Memory B cell (primary cell): Measurements from ENCODE around the gene MRPL54.
A peak's percentile ranks its signal among the peaks of the same experiment; 100 is the strongest.
"Not testable (repeated sequence)": the region's sequence is repeated elsewhere in the genome, so short reads cannot be mapped to it uniquely, and the experiment has no call there.

Experiments
- ATAC-seq: fragments of 150-1000 bp; cut with Tn5 transposase; 2 replicates; pipeline ENCODE4 v1.10.0; 2021; ENCODE audit warnings: low read depth, mild to moderate bottlenecking, moderate library complexity
- DNase-seq, 2 donors: peaks; one replicate each; pipeline ENCODE4 v3.0.0; 2022; ENCODE audit warnings: low spot score in 2 of 2
- H3K27ac Mint-ChIP-seq: one replicate; pipeline ENCODE4 v1.8.0; 2022; ENCODE audit warnings: mild to moderate bottlenecking, moderate library complexity, mixed read lengths
- H3K27me3 Mint-ChIP-seq: one replicate; pipeline ENCODE4 v1.8.0; 2022; ENCODE audit warnings: mixed read lengths
- H3K36me3 Mint-ChIP-seq: one replicate; pipeline ENCODE4 v1.8.0; 2022; ENCODE audit warnings: mild to moderate bottlenecking, mixed read lengths
- H3K4me1 Mint-ChIP-seq: one replicate; pipeline ENCODE4 v1.8.0; 2022; ENCODE audit warnings: mixed read lengths
- H3K4me3 Mint-ChIP-seq: one replicate; pipeline ENCODE4 v1.8.0; 2022; ENCODE audit warnings: mild to moderate bottlenecking, moderate library complexity, mixed read lengths
- H3K9me3 Mint-ChIP-seq: one replicate; pipeline ENCODE4 v1.8.0; 2022; ENCODE audit warnings: mixed read lengths

Gene MRPL54

DNA sequence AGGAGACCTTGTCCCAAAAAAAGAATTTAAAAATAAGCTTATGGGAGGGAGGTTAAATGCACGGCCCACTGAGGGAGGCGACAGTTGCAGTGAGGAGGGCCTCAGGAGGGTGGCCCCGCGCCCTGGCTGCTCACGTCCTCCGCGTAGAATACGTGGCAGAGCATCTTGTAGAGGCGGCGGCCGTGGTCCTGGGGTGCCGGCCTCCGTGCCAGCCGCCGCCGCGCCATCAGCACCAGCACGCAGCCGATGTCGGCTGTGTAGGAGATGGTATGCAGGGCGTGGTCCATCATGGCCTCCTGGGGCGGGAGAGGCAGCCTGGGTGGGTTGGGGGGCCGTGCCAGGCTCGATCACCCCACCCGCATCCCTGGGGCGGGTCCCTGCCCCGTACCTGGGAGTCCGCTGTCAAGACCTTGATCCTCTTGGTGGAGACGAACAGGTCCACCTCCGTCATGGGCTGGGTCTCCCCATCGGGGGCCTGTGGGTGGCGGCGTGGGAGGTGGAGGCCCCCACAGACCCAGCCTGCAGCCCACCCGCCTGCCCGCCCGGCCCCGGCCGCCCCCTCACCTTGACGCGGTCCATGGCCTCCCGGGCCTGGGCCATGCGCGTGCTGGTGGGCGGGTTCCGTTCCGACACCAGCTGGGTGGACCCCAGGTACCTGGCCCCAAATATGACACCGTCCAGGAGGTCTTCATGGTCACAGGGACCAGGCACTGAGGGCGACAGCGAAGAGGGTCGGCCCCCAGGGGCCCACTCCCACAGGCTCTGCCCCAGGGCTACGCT, 8.7 kb upstream of the MRPL54 start:
- Mint-ChIP-seq H3K27me3 (no peaks in the 10 kb centered on the region), H3K9me3 (no peaks in the 10 kb centered on the region), H3K4me1 (peaks cover 7% of the 10 kb centered on the region), H3K4me3 (no peak overlapping the region), H3K36me3 (peaks cover 14% of the 10 kb centered on the region), H3K27ac (no peak overlapping the region)
- DNase-seq = no peak
- ATAC-seq = no peak

DNA sequence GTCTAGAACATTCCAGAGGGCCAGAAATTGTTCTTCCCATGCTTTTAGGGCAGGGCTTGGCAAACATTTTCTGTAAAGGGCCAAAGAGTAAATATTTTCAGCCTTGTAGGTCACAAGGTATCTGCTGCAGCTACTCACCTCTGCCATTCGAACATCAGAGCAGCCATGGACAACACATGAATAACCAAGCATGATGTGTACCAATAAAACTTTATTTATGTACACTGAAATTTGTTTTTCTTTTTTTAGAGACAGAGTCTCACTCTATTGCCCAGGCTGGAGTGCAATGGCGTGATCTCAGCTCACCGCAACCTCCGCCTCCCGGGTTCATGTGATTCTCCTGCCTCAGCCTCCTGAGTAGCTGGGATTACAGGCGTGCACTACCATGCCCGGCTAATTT, 4.8 kb upstream of the MRPL54 start:
- H3K27me3 Mint-ChIP-seq, H3K9me3 Mint-ChIP-seq, H3K36me3 Mint-ChIP-seq, DNase-seq, ATAC-seq, H3K4me3 Mint-ChIP-seq, H3K27ac Mint-ChIP-seq: not testable (repeated sequence)
- peaks cover 17% of the 10 kb centered on the region for H3K4me1 Mint-ChIP-seq

- H3K27ac Mint-ChIP-seq, DNase-seq, H3K9me3 Mint-ChIP-seq, ATAC-seq, H3K27me3 Mint-ChIP-seq, H3K36me3 Mint-ChIP-seq, H3K4me3 Mint-ChIP-seq: not testable (repeated sequence)
- peaks cover 21% of the 10 kb centered on the region for H3K4me1 Mint-ChIP-seq
These were observed 4.2 kb upstream of the MRPL54 start for GRCh38 chr19:3758297-3758696.

DNA sequence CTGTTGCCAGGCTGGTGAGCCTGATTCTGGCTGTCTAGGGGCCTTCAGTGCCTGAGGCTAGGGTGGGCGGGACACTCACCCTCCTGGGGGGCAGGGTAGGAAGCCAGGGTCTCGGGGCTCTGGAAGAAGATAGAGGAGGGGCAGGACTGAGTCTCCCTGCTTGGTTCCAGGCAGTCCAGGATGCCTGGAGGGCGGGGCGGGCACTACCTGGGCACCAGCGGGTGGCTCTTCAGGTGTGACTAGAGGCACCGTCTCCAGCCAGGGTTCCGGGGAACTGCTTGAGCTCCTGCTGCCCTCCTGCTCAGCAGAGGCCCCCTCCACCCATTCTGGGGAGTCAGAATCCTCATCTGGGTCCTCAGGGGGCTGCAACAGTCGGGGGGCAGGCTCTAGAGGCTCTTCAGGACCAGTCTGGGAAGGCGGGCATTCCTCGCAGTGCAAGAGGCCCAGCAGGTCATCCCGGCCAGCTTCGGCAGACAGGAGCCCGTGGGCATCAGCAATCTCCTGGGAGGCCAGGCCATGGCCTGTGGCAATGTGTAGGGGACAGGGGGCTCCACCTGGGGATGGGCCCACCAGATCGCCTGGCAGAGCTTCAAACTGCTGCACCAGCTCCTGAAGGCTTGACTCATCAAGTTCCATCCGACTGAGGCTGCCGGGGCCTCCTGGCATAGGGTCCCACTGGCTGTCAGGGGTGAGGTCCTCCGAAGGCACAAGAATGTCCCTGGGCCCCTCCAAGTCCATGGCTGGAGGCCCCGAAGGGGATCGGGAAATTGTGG, 2.8 kb upstream of the MRPL54 start:
- peaks cover 8% of the 10 kb centered on the region for H3K36me3 Mint-ChIP-seq
- no peak overlapping the region for H3K27ac Mint-ChIP-seq
- no peaks in the 10 kb centered on the region for H3K9me3 Mint-ChIP-seq
- no peak for ATAC-seq
- peak overlapping the region; percentile 53 for H3K4me3 Mint-ChIP-seq
- no peaks in the 10 kb centered on the region for H3K27me3 Mint-ChIP-seq
- DNase-seq = no peak
- peaks cover 21% of the 10 kb centered on the region for H3K4me1 Mint-ChIP-seq

GRCh38 chr19:3760871-3761361, 1.6 kb upstream of the MRPL54 start:
- no peaks in the 10 kb centered on the region for H3K27me3 Mint-ChIP-seq
- H3K4me3 Mint-ChIP-seq = peak overlapping the region; percentile 99
- H3K27ac Mint-ChIP-seq = peak overlapping the region; percentile 100
- DNase-seq = no peak
- H3K36me3 Mint-ChIP-seq = peaks cover under 1% of the 10 kb centered on the region
- H3K9me3 Mint-ChIP-seq = no peaks in the 10 kb centered on the region
- H3K4me1 Mint-ChIP-seq = peaks cover 15% of the 10 kb centered on the region
- no peak for ATAC-seq

DNA sequence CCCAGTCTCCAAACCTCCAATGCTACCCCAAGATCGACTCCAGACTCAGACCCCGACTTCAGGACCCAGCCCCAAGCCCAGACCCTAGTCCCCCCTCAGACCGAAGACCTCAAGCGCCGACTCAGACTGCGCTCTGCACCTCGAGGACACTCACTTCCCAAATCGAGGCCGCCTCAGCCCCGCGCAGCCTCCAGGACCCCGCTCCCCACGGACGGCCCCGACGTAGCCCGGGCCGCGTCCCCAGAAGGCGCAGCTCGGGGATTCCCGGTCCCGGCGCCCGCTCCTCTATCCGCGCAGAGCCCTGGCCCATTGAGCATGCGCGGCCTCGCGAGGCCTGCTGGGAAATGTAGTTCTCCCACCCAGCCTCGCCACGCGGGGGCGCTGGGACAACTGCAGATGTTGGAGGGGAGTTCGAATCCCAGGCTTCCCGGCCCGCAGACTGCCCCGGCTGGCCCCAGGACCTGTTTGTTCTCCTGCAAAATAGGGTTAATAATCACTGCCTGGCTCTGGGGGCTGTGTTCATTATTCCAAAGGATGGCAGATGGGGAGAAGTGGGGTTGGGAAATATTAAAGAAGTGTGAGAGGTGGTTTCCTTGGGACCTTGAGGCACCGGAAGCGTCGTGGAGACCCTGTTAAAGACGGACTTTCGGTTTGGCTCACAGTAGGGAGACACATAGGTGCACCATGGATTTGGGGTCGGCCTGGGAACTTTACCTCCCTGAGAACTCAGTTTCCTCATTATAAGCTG, 926 bp upstream of the MRPL54 start, which contains the start of gene APBA3:
TSS of gene APBA3 (minus strand) at position 311 of the 748 bp plus-strand sequence. CDS start 1,428 bp downstream, outside the sequence.
- Mint-ChIP-seq H3K27me3 (no peaks in the 10 kb centered on the region), H3K27ac (peak within 1 kb of the TSS; percentile 100), H3K4me1 (peaks cover 17% of the 10 kb centered on the region), H3K9me3 (no peaks in the 10 kb centered on the region), H3K36me3 (peaks cover 5% of the 10 kb centered on the region), H3K4me3 (peak within 1 kb of the TSS; percentile 99)
- peak; percentile 95 to 96 for DNase-seq
- ATAC-seq = peak; percentile 49

GRCh38 chr19:3762130-3762473, 380 bp upstream of the MRPL54 start:
- peaks cover 7% of the 10 kb centered on the region for H3K36me3 Mint-ChIP-seq
- H3K27ac Mint-ChIP-seq = peak overlapping the region; percentile 100
- H3K4me1 Mint-ChIP-seq = peaks cover 19% of the 10 kb centered on the region
- DNase-seq = no peak
- H3K27me3 Mint-ChIP-seq = no peaks in the 10 kb centered on the region
- H3K9me3 Mint-ChIP-seq = no peaks in the 10 kb centered on the region
- peak overlapping the region; percentile 99 for H3K4me3 Mint-ChIP-seq
- ATAC-seq = no peak

GRCh38 chr19:3765121-3765520, 2.6 kb downstream of the MRPL54 start:
- H3K4me1 Mint-ChIP-seq = peaks cover 19% of the 10 kb centered on the region

GRCh38 chr19:3765757-3766156, 3.3 kb downstream of the MRPL54 start:
- H3K4me3 Mint-ChIP-seq, H3K27me3 Mint-ChIP-seq, H3K9me3 Mint-ChIP-seq, H3K27ac Mint-ChIP-seq, DNase-seq, ATAC-seq: not testable (repeated sequence)
- H3K4me1 Mint-ChIP-seq = peaks cover 19% of the 10 kb centered on the region
- H3K36me3 Mint-ChIP-seq = peaks cover 15% of the 10 kb centered on the region

More at GRCh38 chr19:3765121-3765520, 2.6 kb downstream of the MRPL54 start:
- Mint-ChIP-seq H3K36me3 (peaks cover 15% of the 10 kb centered on the region), H3K4me3 (no peak overlapping the region), H3K9me3 (no peaks in the 10 kb centered on the region), H3K27me3 (no peaks in the 10 kb centered on the region), H3K27ac (no peak overlapping the region)
- DNase-seq (no peak), ATAC-seq (no peak)

DNA sequence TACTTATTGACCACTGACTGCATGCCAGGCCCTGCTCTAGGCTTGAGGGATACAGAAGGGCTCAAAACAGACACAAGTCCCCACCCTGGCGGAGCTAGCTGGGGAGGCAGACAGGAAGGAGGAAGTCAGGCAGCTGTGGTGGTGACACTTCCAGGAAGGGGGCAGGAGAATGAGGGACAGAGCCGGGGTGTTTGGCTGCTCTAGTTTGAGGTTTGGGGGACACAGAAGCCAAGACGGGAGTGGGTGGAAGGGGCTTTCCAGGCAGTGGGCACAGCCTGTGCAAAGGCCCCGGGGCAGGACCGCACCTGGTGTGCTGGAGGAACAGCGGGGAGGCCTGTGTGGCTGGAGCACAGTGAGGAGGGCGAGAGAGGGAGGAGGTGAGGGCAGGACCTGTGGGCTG, 4.0 kb downstream of the MRPL54 start:
- peak overlapping the region; percentile 69 for H3K27ac Mint-ChIP-seq
- H3K27me3 Mint-ChIP-seq = no peaks in the 10 kb centered on the region
- H3K9me3 Mint-ChIP-seq = no peaks in the 10 kb centered on the region
- DNase-seq (no peak), ATAC-seq (no peak)
- peaks cover 17% of the 10 kb centered on the region for H3K36me3 Mint-ChIP-seq
- peaks cover 14% of the 10 kb centered on the region for H3K4me1 Mint-ChIP-seq
- H3K4me3 Mint-ChIP-seq = no peak overlapping the region

GRCh38 chr19:3767050-3767449, 4.6 kb downstream of the MRPL54 start:
- H3K4me3 Mint-ChIP-seq = no peak overlapping the region
- no peak overlapping the region for H3K27ac Mint-ChIP-seq
- peaks cover 9% of the 10 kb centered on the region for H3K4me1 Mint-ChIP-seq

DNA sequence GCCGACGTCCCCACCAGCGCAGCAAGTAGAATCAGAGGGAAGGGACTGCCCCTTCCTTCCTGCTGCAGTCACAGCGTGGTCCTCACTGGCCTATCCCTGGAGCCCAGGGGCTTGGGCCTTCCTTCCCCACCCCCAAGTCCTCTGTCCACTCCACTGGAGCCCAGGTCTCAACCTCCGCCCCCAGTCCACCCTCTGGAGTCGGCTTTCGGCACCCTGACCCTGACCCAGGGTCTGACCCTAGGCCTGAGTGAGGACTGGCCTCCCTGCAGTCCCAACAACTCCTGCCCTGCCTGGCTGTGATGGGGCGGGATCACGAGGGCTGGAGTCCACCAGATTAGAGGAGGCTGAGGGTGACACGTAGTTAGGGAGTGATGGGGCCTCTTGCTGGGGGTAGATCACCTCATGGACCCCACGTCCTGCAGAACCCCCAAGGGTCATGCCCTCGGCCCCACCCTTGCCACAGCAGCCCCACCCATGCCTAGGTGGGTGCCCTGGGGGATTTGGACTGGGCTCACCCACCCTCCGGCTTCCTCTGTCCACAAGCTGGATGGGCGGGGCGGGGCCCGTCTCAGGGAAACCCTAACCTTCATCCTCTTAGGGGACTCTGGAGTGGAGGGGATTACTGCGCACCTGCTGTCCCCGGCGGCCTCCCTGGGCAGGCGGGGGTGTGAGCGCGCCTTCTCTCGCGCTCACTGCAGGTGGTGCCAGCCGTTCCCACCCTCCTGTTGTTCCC, 5.7 kb downstream of the MRPL54 start:
- no peaks in the 10 kb centered on the region for H3K9me3 Mint-ChIP-seq
- H3K27ac Mint-ChIP-seq = no peak overlapping the region
- peaks cover 6% of the 10 kb centered on the region for H3K4me1 Mint-ChIP-seq
- ATAC-seq (no peak), DNase-seq (no peak)
- no peaks in the 10 kb centered on the region for H3K27me3 Mint-ChIP-seq
- no peak overlapping the region for H3K4me3 Mint-ChIP-seq
- H3K36me3 Mint-ChIP-seq = peaks cover 19% of the 10 kb centered on the region

More at GRCh38 chr19:3767050-3767449, 4.6 kb downstream of the MRPL54 start:
- no peak for ATAC-seq
- Mint-ChIP-seq H3K36me3 (peaks cover 19% of the 10 kb centered on the region), H3K27me3 (no peaks in the 10 kb centered on the region), H3K9me3 (no peaks in the 10 kb centered on the region)
- DNase-seq = no peak

GRCh38 chr19:3768748-3769099, 6.2 kb downstream of the MRPL54 start:
- peaks cover 6% of the 10 kb centered on the region for H3K4me1 Mint-ChIP-seq
- ATAC-seq = no peak
- no peak overlapping the region for H3K27ac Mint-ChIP-seq
- H3K36me3 Mint-ChIP-seq = peaks cover 19% of the 10 kb centered on the region
- no peak overlapping the region for H3K4me3 Mint-ChIP-seq
- H3K27me3 Mint-ChIP-seq = peaks cover under 1% of the 10 kb centered on the region
- no peak for DNase-seq
- H3K9me3 Mint-ChIP-seq = no peaks in the 10 kb centered on the region
